Pancreas (tissue), 10 donors: ENCODE data around the gene ADCK2. TPM values are rescaled to one million over a fixed set of nuclear protein-coding genes. Genes with fewer than 3 reads are reported as not detected.
"Not testable (repeated sequence)": the region's sequence is repeated elsewhere in the genome, so short reads cannot be mapped to it uniquely, and the experiment has no call there.

Source experiments
- ATAC-seq, 4 donors: fragments of 200-7000 bp; cut with Tn5 transposase; one replicate each; pipeline versions ENCODE4 v1.8.0 to v1.9.1; 2020; ENCODE audit warnings: mild to moderate bottlenecking in 4 of 4, moderate library complexity in 4 of 4
- DNase-seq, 6 donors: peaks; one replicate each; pipeline ENCODE4 v3.0.0-alpha.2; 2020
- FAIRE-seq: peaks from 2 replicates; lab custom pipeline; 2012; peaks lifted over from hg19 to GRCh38; lab: Jason Lieb, UNC
- H3K27ac ChIP-seq, 4 donors: fragments of 200-600 bp; sonication (generic); 1 replicate in 3 of 4; 2 replicates in 1 of 4; pipeline versions ENCODE4 v1.5.0 to v1.8.0; 2020
- H3K27me3 ChIP-seq, 4 donors: fragments of 200-600 bp; one replicate each; pipeline ENCODE4 v1.8.0; 2021
- H3K36me3 ChIP-seq, 3 donors: fragments of 200-600 bp; sonication (generic) in 1 of 3; one replicate each; pipeline versions ENCODE4 v1.5.0 to v1.8.0; 2020 to 2021
- H3K4me1 ChIP-seq, 3 donors: fragments of 200-600 bp; one replicate each; pipeline ENCODE4 v1.8.0; 2021
- H3K4me3 ChIP-seq, 4 donors: fragments of 200-600 bp; sonication (generic) in 2 of 4; one replicate each; pipeline versions ENCODE4 v1.5.0 to v1.8.0; 2020 to 2021
- H3K9me3 ChIP-seq, 4 donors: fragments of 200-600 bp; one replicate each; pipeline ENCODE4 v1.8.0; 2021
- WGBS, 2 donors: extraction: QIAGEN DNeasy Blood & Tissue Kit; methylation state at CpG; one replicate each; pipeline ENCODE4 v1.1.7; 2013; 5-methylcytosine and 5-hydroxymethylcytosine counted together
- intact Hi-C, 3 donors: fragments of 100-400 bp; cut with DNase I; formaldehyde crosslinking; loops; one replicate each; pipeline versions ENCODE4 v1.11.1 to v1.14.2; 2022
- polyA plus RNA-seq, 2 donors: library from polyadenylated mRNA; stranded (reverse); fragments of 200-250 nt; gene quantifications; one replicate each; pipeline ENCODE4 v1.2.3, GENCODE V29; 2013
- total RNA-seq, 6 donors: library from RNA; stranded (reverse); fragmentation: NEBNext Ultra II Directional in 4 of 6; extraction: Animal tissue kit (Norgen Biotek cat#: 25700) in 4 of 6; gene quantifications; one replicate each; pipeline versions ENCODE4 v1.2.1 to v1.2.4, GENCODE V29; 2021 to 2023
- TF ChIP-seq, protein P1 (sequence below), 4 donors: fragments of 200-600 bp; sonication (generic) in 3 of 4; IDR thresholded peaks; one replicate each; pipeline versions ENCODE4 v1.5.0 to v1.8.0; 2021; ENCODE audit warnings: antibody characterized with exemption in 4 of 4
- donor health status: healthy with polysubstance abuse.
- donor health status: DM: no; HTN: no; CAD: no; lungs with moderate emphysema.
- donor health status: DM: no; HTN: no; CAD: no.
- donor health status: control.
- donor health status: control.
- donor health status: Bipolar disorder and iron deficiency.
- donor health status: DM: yes; HTN: yes; CAD: no.
- donor health status: DM: no; HTN: no; CAD: no.
- donor health status: DM: no; HTN: no; CAD: no.
- donor health status: DM: yes; HTN: yes; CAD: no.

Gene ADCK2
- total and polyA plus RNA-seq, 8 donors: 6.5 to 13.3 (median 8.4) TPM

DNA sequence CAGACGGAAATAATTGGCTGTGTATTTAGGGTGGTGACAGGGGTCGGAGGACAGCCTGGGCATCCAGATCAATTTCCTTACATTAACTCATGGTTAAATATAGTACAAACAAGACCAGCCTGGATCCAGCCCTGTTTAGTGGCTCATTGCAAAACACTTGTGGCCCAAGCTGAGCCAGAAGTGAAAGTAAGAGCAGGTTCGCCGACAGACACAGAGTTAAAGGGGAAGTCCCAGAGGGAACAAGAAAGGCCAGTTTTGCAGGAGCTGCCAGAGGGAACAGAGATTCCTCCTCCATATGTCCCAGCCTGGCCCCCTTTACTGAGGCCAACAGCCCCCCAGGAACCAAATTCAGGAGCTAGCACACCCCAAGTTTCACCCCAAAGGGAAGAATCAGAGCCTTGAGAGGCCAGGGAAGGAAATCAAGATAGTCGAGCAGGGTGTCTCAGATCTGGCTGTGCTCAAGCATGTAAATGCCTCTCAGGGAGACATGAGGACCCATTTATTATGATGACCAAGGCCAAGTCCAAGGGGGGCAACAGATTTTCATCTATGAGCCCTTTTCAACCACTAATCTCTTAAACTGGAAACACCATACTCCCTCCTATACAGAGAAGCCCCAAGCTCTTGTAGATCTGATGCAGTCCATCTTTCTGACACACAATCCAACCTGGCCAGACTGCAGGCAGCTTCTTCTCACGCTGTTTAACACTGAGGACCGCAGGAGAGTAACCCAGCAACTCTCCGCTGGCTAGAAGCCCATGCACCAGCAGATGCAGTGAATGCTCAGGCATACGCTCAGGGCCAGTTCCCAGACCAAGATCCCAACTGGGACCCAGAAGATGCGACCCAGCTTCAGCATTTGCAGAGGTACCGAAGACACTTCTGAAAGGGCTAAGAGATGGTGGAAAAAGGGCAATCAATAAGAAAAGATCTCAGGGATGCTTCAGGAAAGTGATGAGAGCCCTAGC lies 15.9 kb upstream of the ADCK2 start:
- DNase-seq: peak in 5 of 6 donors; percentile 41 to 80 (median 64)
- intact Hi-C loops: no loop called here
- Histone ChIP-seq H3K9me3 (no peaks in the 10 kb centered on the region), H3K4me1 (peaks cover 0 to 16% (median 5%) of the 10 kb centered on the region in 3 donors), H3K27ac (peak overlapping the region; percentile 43 to 64 (median 53)), H3K36me3 (no peaks in the 10 kb centered on the region), H3K4me3 (peak overlapping the region in 2 of 4 donors; percentile 20 to 32), H3K27me3 (no peaks in the 10 kb centered on the region)
- 39% methylated on average over 11 of the region's 11 CpGs for WGBS, 2 donors
- TF ChIP-seq, protein P1, sequence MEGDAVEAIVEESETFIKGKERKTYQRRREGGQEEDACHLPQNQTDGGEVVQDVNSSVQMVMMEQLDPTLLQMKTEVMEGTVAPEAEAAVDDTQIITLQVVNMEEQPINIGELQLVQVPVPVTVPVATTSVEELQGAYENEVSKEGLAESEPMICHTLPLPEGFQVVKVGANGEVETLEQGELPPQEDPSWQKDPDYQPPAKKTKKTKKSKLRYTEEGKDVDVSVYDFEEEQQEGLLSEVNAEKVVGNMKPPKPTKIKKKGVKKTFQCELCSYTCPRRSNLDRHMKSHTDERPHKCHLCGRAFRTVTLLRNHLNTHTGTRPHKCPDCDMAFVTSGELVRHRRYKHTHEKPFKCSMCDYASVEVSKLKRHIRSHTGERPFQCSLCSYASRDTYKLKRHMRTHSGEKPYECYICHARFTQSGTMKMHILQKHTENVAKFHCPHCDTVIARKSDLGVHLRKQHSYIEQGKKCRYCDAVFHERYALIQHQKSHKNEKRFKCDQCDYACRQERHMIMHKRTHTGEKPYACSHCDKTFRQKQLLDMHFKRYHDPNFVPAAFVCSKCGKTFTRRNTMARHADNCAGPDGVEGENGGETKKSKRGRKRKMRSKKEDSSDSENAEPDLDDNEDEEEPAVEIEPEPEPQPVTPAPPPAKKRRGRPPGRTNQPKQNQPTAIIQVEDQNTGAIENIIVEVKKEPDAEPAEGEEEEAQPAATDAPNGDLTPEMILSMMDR (IDR thresholded peaks at IDR 0.05): no peak
- peak; percentile 85 to 93 (median 92) for ATAC-seq
- no peak for FAIRE-seq

DNA sequence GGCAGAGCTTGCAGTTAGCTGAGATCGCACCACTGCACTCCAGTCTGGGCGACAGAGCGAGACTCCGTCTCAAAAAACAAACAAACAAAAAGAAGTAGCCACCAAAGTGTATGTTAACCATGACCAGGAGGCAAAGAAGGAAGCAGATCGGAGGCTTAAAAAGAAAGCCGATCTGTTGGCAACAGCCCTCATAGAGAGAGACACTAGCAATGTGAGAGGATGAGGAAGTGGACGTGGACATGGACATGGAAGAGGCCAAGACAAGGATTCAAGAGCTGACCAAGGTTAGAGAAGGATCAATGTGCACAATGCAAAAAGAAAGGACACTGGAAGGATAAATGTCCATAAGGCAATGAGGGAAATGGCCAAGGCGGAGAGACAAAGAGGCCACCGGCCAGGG lies 14.9 kb upstream of the ADCK2 start:
- H3K27ac ChIP-seq: no peak overlapping the region
- DNase-seq: peak in 1 of 6 donors; percentile 3
- 90 to 93% methylated on average over 9 of the region's 9 CpGs for WGBS, 2 donors
- intact Hi-C loops: no loop called here
- no peak for FAIRE-seq
- H3K4me3 ChIP-seq: no peak overlapping the region
- H3K9me3 ChIP-seq: no peaks in the 10 kb centered on the region
- no peaks in the 10 kb centered on the region for H3K27me3 ChIP-seq
- peaks cover 0 to 16% (median 5%) of the 10 kb centered on the region in 3 donors for H3K4me1 ChIP-seq
- no peaks in the 10 kb centered on the region for H3K36me3 ChIP-seq
- TF ChIP-seq, protein P1 (IDR thresholded peaks at IDR 0.05): no peak
- ATAC-seq: no peak

DNA sequence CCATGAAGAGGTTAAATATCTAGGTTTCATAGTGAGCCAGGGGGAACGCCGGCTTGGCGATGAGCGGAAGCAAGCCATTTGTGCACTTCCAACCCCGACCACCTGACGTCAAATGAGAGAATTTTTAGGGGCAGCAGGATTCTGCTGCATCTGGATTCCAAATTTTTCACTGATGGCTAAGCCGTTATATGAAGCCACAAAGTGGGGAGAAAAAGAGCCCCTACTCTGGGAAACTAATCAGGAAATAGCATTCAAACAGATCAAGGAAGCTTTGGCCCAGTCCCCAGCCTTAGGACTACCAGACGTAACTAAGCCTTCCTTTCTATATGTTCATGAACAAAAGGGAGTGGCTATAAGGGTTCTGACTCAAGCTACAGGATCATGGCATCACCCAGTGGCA lies 12.9 kb upstream of the ADCK2 start:
- TF ChIP-seq, protein P1 (IDR thresholded peaks at IDR 0.05): no peak
- intact Hi-C loops: no loop called here
- WGBS, 2 donors: 65 to 73% methylated on average over 8 of the region's 8 CpGs
- DNase-seq (no peak), FAIRE-seq (no peak), ATAC-seq (no peak)
- Histone ChIP-seq H3K4me3 (no peak overlapping the region), H3K36me3 (no peaks in the 10 kb centered on the region), H3K4me1 (peaks cover 0 to 13% (median 5%) of the 10 kb centered on the region in 3 donors), H3K27me3 (no peaks in the 10 kb centered on the region), H3K27ac (no peak overlapping the region), H3K9me3 (no peaks in the 10 kb centered on the region)

DNA sequence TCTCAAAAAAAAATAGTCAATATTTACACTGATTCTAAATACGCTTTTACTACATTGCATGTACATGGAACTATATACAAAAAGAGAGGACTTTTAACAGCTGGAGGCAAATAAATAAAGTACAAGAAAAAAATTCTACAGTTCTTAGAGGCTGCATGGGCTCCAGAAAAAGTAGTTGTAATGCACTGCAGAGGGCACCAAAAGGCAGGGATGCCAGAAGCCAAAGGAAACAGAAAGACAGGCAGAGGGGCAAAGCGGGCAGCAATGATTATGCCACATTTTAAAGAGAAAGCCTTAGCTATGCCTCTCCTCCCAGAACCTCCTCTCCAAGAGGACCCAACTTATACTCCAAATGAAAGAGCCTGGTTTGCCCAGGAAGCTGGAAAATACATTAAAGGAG lies 11.6 kb upstream of the ADCK2 start:
- TF ChIP-seq, protein P1 (IDR thresholded peaks at IDR 0.05): no peak
- H3K36me3 ChIP-seq: no peaks in the 10 kb centered on the region
- H3K4me1 ChIP-seq: peaks cover 0 to 9% (median 5%) of the 10 kb centered on the region in 3 donors
- ATAC-seq (peak in 2 of 4 donors; percentile 36 to 40), DNase-seq (no peak), FAIRE-seq (no peak)
- no peaks in the 10 kb centered on the region for H3K27me3 ChIP-seq
- no peak overlapping the region for H3K27ac ChIP-seq
- H3K4me3 ChIP-seq: no peak overlapping the region
- intact Hi-C loops: no loop called here
- WGBS, 2 donors: 19 to 23% methylated on average over 2 of the region's 2 CpGs
- H3K9me3 ChIP-seq: no peaks in the 10 kb centered on the region

DNA sequence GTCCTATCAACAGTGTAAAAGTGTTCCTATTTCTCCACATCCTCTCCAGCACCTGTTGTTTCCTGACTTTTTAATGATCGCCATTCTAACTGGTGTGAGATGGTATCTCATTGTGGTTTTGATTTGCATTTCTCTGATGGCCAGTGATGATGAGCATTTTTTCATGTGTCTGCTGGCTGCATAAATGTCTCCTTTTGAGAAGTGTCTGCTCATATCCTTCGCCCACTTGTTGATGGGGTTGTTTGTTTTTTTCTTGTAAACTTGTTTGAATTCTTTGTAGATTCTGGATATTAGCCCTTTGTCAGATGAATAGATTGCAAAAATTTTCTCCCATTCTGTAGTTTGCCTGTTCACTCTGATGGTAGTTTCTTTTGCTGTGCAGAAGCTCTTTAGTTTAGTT lies 9.8 kb upstream of the ADCK2 start:
- FAIRE-seq, H3K9me3 ChIP-seq, intact Hi-C loops, H3K27ac ChIP-seq, DNase-seq, H3K4me1 ChIP-seq, H3K27me3 ChIP-seq, ATAC-seq, H3K36me3 ChIP-seq, H3K4me3 ChIP-seq: not testable (repeated sequence)
- WGBS, 2 donors: 50 to 85% methylated on average over 1 of the region's 2 CpGs
